H9 (cell line): ENCODE results near the gene ZNF304. TPM values are rescaled to one million over a fixed set of nuclear protein-coding genes. Genes with fewer than 3 reads are reported as not detected.

Source experiments
- DNase-seq: peaks from one replicate; pipeline ENCODE4 v3.0.0-alpha.2; 2017
- H2AFZ ChIP-seq: one replicate; pipeline ENCODE4 v1.6.1; 2013; ENCODE audit warnings: mild to moderate bottlenecking, low read length, control low read depth, moderate library complexity
- H2AK5ac ChIP-seq: 2 replicates; pipeline ENCODE4 v1.6.1; 2013; ENCODE audit warnings: low read length, control low read depth, mixed read lengths; ENCODE audit not compliant: insufficient read length
- H2BK120ac ChIP-seq: one replicate; pipeline ENCODE4 v1.6.1; 2013; ENCODE audit warnings: low read depth, mild to moderate bottlenecking, low read length, control low read depth, inconsistent platforms; ENCODE audit not compliant: poor library complexity, severe bottlenecking
- H2BK12ac ChIP-seq: 2 replicates; pipeline ENCODE4 v1.6.1; 2013; ENCODE audit warnings: low read length, control low read depth, mixed read lengths, low read depth; ENCODE audit not compliant: insufficient read length
- H2BK15ac ChIP-seq: 2 replicates; pipeline ENCODE4 v1.6.1; 2013; ENCODE audit warnings: low read depth, low read length, control low read depth
- H2BK20ac ChIP-seq: one replicate; pipeline ENCODE4 v1.6.1; 2013; ENCODE audit warnings: low read depth, mild to moderate bottlenecking, low read length, control low read depth, inconsistent platforms; ENCODE audit not compliant: poor library complexity, severe bottlenecking
- H2BK5ac ChIP-seq: 2 replicates; pipeline ENCODE4 v1.6.1; 2013; ENCODE audit warnings: low read length, control low read depth, mixed read lengths; ENCODE audit not compliant: insufficient read length
- H3K14ac ChIP-seq: 2 replicates; pipeline ENCODE4 v1.6.1; 2013; ENCODE audit warnings: low read length, control low read depth; ENCODE audit not compliant: insufficient read depth
- H3K18ac ChIP-seq: 2 replicates; pipeline ENCODE4 v1.6.1; 2013; ENCODE audit warnings: low read depth, mild to moderate bottlenecking, mixed read lengths, low read length, control low read depth; ENCODE audit not compliant: insufficient read length
- H3K23ac ChIP-seq: 2 replicates; pipeline ENCODE4 v1.6.1; 2013; ENCODE audit warnings: low read length, control low read depth, mixed read lengths, low read depth; ENCODE audit not compliant: insufficient read length
- H3K23me2 ChIP-seq: 2 replicates; pipeline ENCODE4 v1.6.1; 2013; ENCODE audit warnings: low read depth, mild to moderate bottlenecking, mixed read lengths, low read length, control low read depth; ENCODE audit not compliant: insufficient read length, poor library complexity, severe bottlenecking
- H3K27ac ChIP-seq: 2 replicates; pipeline ENCODE4 v1.5.1; 2013; ENCODE audit warnings: low read length, control low read depth, mixed read lengths, low read depth; ENCODE audit not compliant: insufficient read length
- H3K27me3 ChIP-seq: 2 replicates; pipeline ENCODE4 v1.6.1; 2013; ENCODE audit warnings: low read length, control low read depth, inconsistent platforms; ENCODE audit not compliant: insufficient read depth
- H3K4ac ChIP-seq: 2 replicates; pipeline ENCODE4 v1.6.1; 2013; ENCODE audit warnings: low read depth, mild to moderate bottlenecking, control low read depth, inconsistent platforms, low read length, moderate library complexity
- H3K4me1 ChIP-seq: 2 replicates; pipeline ENCODE4 v1.6.1; 2013; ENCODE audit warnings: low read length, control low read depth, inconsistent platforms; ENCODE audit not compliant: insufficient read depth
- H3K4me2 ChIP-seq: 2 replicates; pipeline ENCODE4 v1.6.1; 2013; ENCODE audit warnings: low read length, control low read depth, mixed read lengths; ENCODE audit not compliant: insufficient read length, insufficient read depth
- H3K56ac ChIP-seq: 2 replicates; pipeline ENCODE4 v1.6.1; 2013; ENCODE audit warnings: low read depth, mild to moderate bottlenecking, mixed read lengths, low read length, control low read depth; ENCODE audit not compliant: insufficient read length
- H3K79me1 ChIP-seq: 2 replicates; pipeline ENCODE4 v1.6.1; 2013; ENCODE audit warnings: low read depth, mild to moderate bottlenecking, moderate library complexity, low read length, control low read depth, inconsistent platforms; ENCODE audit not compliant: insufficient read depth, poor library complexity, severe bottlenecking
- H3K79me2 ChIP-seq: 2 replicates; pipeline ENCODE4 v1.6.1; 2013; ENCODE audit warnings: low read length, control low read depth, inconsistent platforms; ENCODE audit not compliant: insufficient read depth
- H3K9ac ChIP-seq: 2 replicates; pipeline ENCODE4 v1.6.1; 2013; ENCODE audit warnings: low read length, control low read depth, mixed read lengths; ENCODE audit not compliant: insufficient read length; ENCODE audit errors: extremely low read depth
- H3K9me3 ChIP-seq: one replicate; pipeline ENCODE4 v1.6.1; 2013; ENCODE audit warnings: low read depth, low read length, inconsistent platforms; ENCODE audit not compliant: control insufficient read depth
- H3T11ph ChIP-seq: one replicate; pipeline ENCODE4 v1.6.1; 2013; ENCODE audit warnings: mild to moderate bottlenecking, low read length, control low read depth, inconsistent platforms
- H4K20me1 ChIP-seq: one replicate; pipeline ENCODE4 v1.6.1; 2013; ENCODE audit not compliant: control insufficient read depth, insufficient read length, insufficient read depth
- H4K5ac ChIP-seq: 2 replicates; pipeline ENCODE4 v1.6.1; 2013; ENCODE audit warnings: low read depth, mild to moderate bottlenecking, mixed read lengths, low read length, control low read depth; ENCODE audit not compliant: insufficient read length
- H4K8ac ChIP-seq: replicated peaks from 2 replicates; pipeline ENCODE4 v1.6.1; 2013; ENCODE audit warnings: low read length, control low read depth, mixed read lengths, low read depth; ENCODE audit not compliant: insufficient read length
- H4K91ac ChIP-seq: 2 replicates; pipeline ENCODE4 v1.6.1; 2013; ENCODE audit warnings: low read depth, mild to moderate bottlenecking, moderate library complexity, mixed read lengths, low read length, control low read depth; ENCODE audit not compliant: insufficient read length
- H3K27ac Mint-ChIP-seq, 3 experiments: 2 replicates in 2 of 3; 3 replicates in 1 of 3; pipeline ENCODE4 v1.8.0; 2020 to 2021; ENCODE audit warnings: mixed read lengths in 3 of 3, mild to moderate bottlenecking in 1 of 3, moderate library complexity in 1 of 3
- H3K27me3 Mint-ChIP-seq: 2 replicates; pipeline ENCODE4 v1.8.0; 2021; ENCODE audit warnings: low read depth, mild to moderate bottlenecking, moderate library complexity, mixed read lengths
- H3K36me3 Mint-ChIP-seq, 3 experiments: 2 replicates in 2 of 3; 3 replicates in 1 of 3; pipeline ENCODE4 v1.8.0; 2020 to 2021; ENCODE audit warnings: low read depth in 3 of 3, mixed read lengths in 3 of 3; ENCODE audit not compliant: insufficient read depth in 1 of 3
- H3K4me1 Mint-ChIP-seq, 2 experiments: 2 replicates each; pipeline ENCODE4 v1.8.0; 2020; ENCODE audit warnings: mixed read lengths in 2 of 2
- H3K4me3 Mint-ChIP-seq, 2 experiments: 2 replicates in 1 of 2; 3 replicates in 1 of 2; pipeline ENCODE4 v1.8.0; 2020 to 2021; ENCODE audit warnings: mild to moderate bottlenecking in 2 of 2, mixed read lengths in 2 of 2, moderate library complexity in 1 of 2
- H3K9me3 Mint-ChIP-seq, 2 experiments: 2 replicates in 1 of 2; 3 replicates in 1 of 2; pipeline ENCODE4 v1.8.0; 2020; ENCODE audit warnings: mild to moderate bottlenecking in 2 of 2, mixed read lengths in 2 of 2, moderate library complexity in 1 of 2
- CTCF ChIP-seq: fragments of 200-600 bp; sonication (generic); conservative IDR thresholded peaks from 3 replicates; pipeline ENCODE4 v1.8.0; 2021; ENCODE audit warnings: antibody characterized with exemption, mild to moderate bottlenecking
- WGBS: extraction: QIAGEN DNeasy Blood & Tissue Kit; methylation state at CpG from one replicate; pipeline ENCODE4 v1.1.7; 2013; ENCODE audit warnings: missing lambda C conversion rate, low lambda C conversion rate, mixed read lengths; ENCODE audit not compliant: insufficient read length; ENCODE audit errors: extremely low coverage; 5-methylcytosine and 5-hydroxymethylcytosine counted together
- total RNA-seq: library from RNA; stranded (reverse); gene quantifications from 2 replicates; pipeline ENCODE4 v1.2.1, GENCODE V29; 2021

Gene ZNF304
- total RNA-seq, 1 experiment from 2014 or later, result 13.5 TPM

DNA sequence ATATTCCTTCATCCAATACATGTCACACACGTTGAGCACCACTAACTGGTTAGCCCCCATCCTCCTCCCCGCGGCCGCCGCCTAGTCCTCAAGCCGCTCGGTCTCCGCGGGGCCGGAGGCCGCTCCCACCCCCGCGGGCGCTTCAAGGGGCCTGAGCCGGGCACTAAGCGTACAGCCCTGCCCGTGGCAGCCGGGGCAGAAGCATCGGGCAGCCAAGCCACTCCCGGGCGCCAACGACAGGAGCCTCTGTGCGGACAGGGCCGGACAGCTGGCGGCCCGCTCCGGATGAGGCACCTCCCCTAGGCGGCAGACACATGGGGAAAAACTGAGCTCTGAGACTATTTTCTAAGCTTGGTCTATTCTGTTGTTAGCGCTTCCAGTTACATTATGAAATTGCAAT, 33.6 kb upstream of the ZNF304 start:
- Histone ChIP-seq H3K79me2 (peaks cover 2% of the 10 kb centered on the region; the same call in 1 of the 2 replicates), H4K20me1 (no peaks in the 10 kb centered on the region), H3K23ac (no peak overlapping the region), H2BK5ac (no peak overlapping the region), H4K91ac (no peak overlapping the region), H3K79me1 (no peaks in the 10 kb centered on the region), H3K14ac (no peak overlapping the region), H3K56ac (no peak overlapping the region), H2BK120ac (no peak overlapping the region), H3K18ac (no peak overlapping the region), H3K4me2 (no peak overlapping the region), H2AFZ (no peak overlapping the region), H3K23me2 (no peaks in the 10 kb centered on the region), H3T11ph (no peak overlapping the region), H4K5ac (no peak overlapping the region), H3K9ac (no peak overlapping the region), H4K8ac (no peak overlapping the region), H3K9me3 (no peaks in the 10 kb centered on the region), H2BK15ac (no peak overlapping the region), H2BK20ac (no peak overlapping the region), H3K27me3 (no peaks in the 10 kb centered on the region), H2BK12ac (no peak overlapping the region), H3K4ac (no peak overlapping the region), H3K4me1 (no peaks in the 10 kb centered on the region), H3K27ac (no peak overlapping the region), H2AK5ac (no peak overlapping the region)
- H3K9me3 Mint-ChIP-seq, result no peaks in the 10 kb centered on the region
- no peaks in the 10 kb centered on the region; a peak in 1 of 7 replicates for H3K36me3 Mint-ChIP-seq
- peak; percentile 43 for DNase-seq
- TF ChIP-seq CTCF, result no peak
- H3K4me1 Mint-ChIP-seq, result peaks cover 23 to 29% of the 10 kb centered on the region in 2 experiments
- H3K4me3 Mint-ChIP-seq, result no peak overlapping the region
- WGBS, result no CpG with 5 or more reads among the region's 29 CpGs
- no peak overlapping the region for H3K27ac Mint-ChIP-seq
- H3K27me3 Mint-ChIP-seq, result peaks cover 35% of the 10 kb centered on the region
